Activated CD8-positive, alpha-beta memory T cell treated with anti-CD3 and anti-CD28 coated beads, Interleukin-2, amount 50 U/mL, for 4 hours (primary cell): ENCODE results near the gene COX6A2.

Experiments used
- DNase-seq: peaks from one replicate; pipeline ENCODE4 v3.0.0-alpha.2; 2020

COX6A2 gene

GRCh38 chr16:31428279-31428597 is at the start of gene COX6A2:
Gene COX6A2 (minus strand): TSS chr16:31428360. CDS start chr16:31428325, 35 bp downstream.
- DNase-seq = no peak

- peak; percentile 43 for DNase-seq
Observed at GRCh38 chr16:31477220-31478216, 49.4 kb upstream of the COX6A2 start.

GRCh38 chr16:31476303-31477219 is 48.4 kb upstream of the COX6A2 start:
- peak; percentile 90 for DNase-seq

GRCh38 chr16:31475946-31476302 is 47.8 kb upstream of the COX6A2 start:
- DNase-seq = no peak

- no peak for DNase-seq
Observed at GRCh38 chr16:31474773-31475738, 46.9 kb upstream of the COX6A2 start.

- DNase-seq = no peak
Observed at GRCh38 chr16:31474173-31474714, 46.1 kb upstream of the COX6A2 start.

- no peak for DNase-seq
Observed at GRCh38 chr16:31473264-31473984, 45.3 kb upstream of the COX6A2 start.

- no peak for DNase-seq
Observed at GRCh38 chr16:31472709-31473203, 44.6 kb upstream of the COX6A2 start.

GRCh38 chr16:31471875-31472708 is 43.9 kb upstream of the COX6A2 start, which contains the start of gene TGFB1I1:
Gene TGFB1I1 (plus strand): TSS chr16:31472152. CDS start chr16:31472189, 37 bp downstream.
- no peak for DNase-seq

- no peak for DNase-seq
Observed at GRCh38 chr16:31471241-31471874, 43.2 kb upstream of the COX6A2 start.

GRCh38 chr16:31470615-31471014 is 42.5 kb upstream of the COX6A2 start:
- DNase-seq = no peak

GRCh38 chr16:31467858-31468257 is 39.7 kb upstream of the COX6A2 start:
- DNase-seq = no peak

- DNase-seq = no peak
Observed at GRCh38 chr16:31467151-31467773, 39.1 kb upstream of the COX6A2 start.

- no peak for DNase-seq
Observed at GRCh38 chr16:31466381-31466841, 38.3 kb upstream of the COX6A2 start.

GRCh38 chr16:31465788-31466370 is 37.7 kb upstream of the COX6A2 start:
- DNase-seq = no peak

GRCh38 chr16:31464781-31465260 is 36.7 kb upstream of the COX6A2 start:
- no peak for DNase-seq

GRCh38 chr16:31464348-31464769 is 36.2 kb upstream of the COX6A2 start:
- no peak for DNase-seq
